GM19395 (cell line): Measurements from ENCODE around the gene KLHL22.
"Not testable (repeated sequence)": the region's sequence is repeated elsewhere in the genome, so short reads cannot be mapped to it uniquely, and the experiment has no call there.

Source experiments
- ATAC-seq: cut with Tn5 transposase; IDR thresholded peaks from one replicate; pipeline ENCODE4 v1.9.1; 2021; ENCODE audit warnings: mild to moderate bottlenecking, moderate library complexity; ENCODE audit not compliant: unreplicated experiment

Gene KLHL22

DNA sequence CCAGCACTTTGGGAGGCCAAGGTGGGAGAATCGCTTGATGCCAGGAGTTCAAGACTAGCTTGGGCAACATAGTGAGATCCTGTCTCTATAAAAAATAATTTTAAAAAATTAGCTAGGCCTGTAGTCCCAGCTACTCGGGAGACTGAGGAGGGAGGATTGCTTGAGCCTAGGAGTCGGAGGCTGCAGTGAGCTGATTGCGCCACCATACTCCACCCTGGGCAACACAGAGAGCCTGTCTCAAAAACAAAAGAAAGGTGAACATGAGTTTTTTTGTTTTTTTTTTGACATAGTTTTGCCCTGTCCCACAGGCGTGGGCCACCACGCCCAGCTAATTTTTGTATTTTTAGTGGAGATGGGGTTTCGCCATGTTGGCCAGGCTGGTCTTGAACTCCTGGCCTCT lies 29.5 kb upstream of the KLHL22 start:
- ATAC-seq: no peak

DNA sequence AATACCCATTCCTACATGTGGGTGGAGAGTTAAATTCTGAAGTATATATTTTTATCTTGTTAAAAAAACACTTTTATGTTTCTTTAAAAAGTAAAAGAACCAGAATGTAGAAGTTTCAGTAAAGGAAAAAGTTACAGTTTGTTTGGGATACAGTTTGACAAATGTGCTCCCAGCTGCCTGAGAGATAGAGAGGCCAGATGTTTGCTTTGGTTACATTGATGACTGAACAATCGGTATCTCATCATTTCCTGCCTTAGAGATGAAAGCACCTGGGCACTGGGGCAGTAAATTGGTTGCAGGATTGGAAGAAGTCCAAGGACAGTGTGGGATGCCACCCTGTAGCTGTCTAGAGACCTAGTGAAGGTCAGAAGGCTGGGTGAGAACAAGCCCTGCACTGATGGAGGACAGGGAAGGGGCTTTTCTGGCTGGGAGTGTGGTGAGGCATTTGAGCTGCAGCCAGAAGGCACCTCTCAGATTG lies 28.4 kb upstream of the KLHL22 start:
- ATAC-seq: no peak

DNA sequence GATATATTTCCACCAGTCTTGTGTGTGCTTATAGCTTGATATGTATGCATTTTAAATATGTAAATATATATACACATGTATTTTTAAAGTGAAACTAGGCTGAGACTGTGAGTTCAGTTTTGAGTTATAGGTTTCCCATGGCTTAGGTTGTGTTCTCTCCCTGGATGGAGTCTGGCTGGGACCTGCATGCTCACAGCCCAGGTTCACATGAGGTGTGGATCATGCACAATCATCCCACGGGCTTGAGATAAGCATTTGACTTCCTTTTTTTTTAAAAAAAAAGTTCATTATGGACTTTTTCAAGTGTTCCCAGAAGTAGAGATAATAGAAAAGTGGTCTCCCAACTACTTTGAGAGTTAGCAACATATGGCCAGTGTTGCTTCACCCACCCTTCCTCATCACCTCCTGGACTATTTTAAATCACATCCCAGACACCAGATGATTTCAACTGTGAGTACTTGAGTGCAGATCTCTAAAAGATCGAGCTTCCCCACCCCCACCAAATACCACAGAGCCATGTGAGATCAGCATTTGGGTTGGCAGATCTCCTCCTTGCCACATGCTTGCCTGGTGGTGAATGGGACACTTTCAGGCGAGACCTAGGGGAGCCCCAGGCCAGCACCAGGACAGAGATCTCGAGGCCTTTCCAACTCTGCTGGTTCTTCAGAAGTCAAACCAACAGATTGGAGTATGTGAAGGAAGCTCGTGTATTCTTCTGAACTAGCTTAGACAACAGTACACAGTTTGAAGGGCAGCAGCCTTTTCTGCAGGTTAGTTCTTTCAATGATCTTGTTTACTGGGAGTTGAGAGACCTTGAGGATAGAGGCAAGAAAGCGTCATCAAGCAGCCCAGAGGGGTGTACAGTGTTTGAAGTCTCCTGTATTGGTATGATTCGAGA lies 27.7 kb upstream of the KLHL22 start:
- no peak for ATAC-seq

GRCh38 chr22:20522134-20523004 lies 26.8 kb upstream of the KLHL22 start:
- no peak for ATAC-seq

DNA sequence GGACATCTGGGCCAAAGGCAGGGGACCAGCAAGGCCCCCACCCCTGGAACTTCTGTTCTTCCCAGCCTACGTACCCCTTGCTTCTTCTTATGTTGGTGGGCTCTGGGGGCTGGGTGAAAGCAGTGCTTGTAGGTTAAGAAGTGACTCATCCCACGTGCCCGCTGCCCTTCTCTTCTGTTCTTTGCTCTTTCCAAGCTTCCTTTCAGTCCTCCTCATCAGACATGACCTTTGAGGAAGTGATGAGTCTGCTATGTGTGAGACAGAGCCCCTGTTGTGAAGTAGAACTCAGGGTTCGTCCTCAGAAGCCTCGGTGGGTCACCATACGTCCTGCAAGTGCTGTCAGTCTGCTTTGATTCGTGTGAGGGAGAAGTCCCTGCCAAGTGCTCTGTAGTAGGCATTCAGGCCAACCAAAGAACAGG lies 24.5 kb upstream of the KLHL22 start:
- no peak for ATAC-seq

DNA sequence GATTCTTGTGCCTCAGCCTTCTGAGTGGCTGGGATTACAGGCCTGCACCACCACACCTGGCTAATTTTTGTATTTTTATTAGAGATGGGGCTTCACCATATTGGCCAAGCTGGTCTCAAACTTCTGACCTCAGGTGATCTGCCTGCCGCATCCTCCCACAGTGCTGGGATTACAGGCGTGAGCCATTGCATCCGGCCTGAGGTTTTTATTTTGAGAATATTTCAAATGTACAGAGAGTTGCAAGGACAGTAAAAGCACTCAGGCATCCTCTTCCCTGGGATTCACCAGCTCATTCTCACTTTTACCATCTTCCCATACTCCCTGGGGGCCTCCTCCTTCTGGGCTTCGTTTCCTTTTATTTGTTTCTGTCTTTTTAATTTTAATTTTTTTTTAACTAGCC lies 24.0 kb upstream of the KLHL22 start:
- ATAC-seq: no peak

- ATAC-seq: no peak
Measured at GRCh38 chr22:20517841-20518592, 22.4 kb upstream of the KLHL22 start.

GRCh38 chr22:20517422-20517821 lies 21.8 kb upstream of the KLHL22 start:
- ATAC-seq: no peak

DNA sequence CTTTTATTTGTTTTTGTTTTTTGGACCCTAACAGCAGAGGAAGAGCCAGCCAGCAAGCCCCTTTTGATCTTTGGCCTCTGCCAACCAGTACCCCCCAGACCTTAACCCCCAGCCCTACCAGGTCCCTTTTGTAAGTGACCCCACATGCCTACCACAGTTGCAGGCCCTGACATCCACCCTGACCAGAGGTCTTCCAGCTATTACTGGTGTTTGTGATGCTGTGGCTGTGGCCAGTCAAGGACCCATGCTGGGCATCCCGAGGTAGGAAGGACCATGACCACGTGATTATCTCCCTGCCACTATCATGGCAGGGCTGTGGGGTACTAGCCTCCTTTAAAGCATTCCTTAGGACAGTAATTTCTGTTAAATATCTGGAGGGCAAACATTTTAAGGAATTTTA lies 20.8 kb upstream of the KLHL22 start:
- ATAC-seq: no peak

GRCh38 chr22:20514658-20515406 lies 19.2 kb upstream of the KLHL22 start:
- no peak for ATAC-seq

DNA sequence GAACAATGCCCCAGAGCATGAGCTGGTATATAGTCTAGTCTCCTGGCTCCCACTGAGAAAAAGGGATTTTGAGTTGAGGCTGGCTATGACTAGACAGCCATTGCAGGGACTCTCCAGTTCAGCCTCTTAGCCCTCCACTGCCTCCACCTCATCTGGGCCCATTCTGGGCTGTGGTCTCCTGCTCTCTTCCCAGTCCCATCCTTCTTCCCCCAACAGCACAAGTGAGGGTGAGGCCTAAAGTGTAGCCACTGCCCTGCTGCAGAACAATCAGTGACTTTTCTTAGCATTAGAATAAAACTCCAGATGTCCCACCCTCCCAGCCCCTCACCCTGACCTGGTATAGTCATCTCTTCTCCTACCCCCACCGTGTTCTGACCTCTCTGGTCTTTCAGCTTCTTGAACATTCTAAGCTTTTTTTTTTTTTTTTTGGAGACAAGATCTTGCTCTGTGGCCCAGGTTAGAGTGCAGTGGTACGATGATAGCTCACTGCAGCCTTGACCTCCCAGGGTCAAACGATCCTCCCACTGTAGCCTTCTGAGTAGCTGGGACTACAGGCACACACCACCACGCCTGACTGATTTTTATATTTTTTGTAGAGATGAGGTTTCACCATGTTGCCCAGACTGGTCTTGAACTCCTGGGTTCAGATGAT lies 16.1 kb upstream of the KLHL22 start:
- no peak for ATAC-seq

GRCh38 chr22:20510811-20511577 lies 15.4 kb upstream of the KLHL22 start:
- ATAC-seq: no peak

DNA sequence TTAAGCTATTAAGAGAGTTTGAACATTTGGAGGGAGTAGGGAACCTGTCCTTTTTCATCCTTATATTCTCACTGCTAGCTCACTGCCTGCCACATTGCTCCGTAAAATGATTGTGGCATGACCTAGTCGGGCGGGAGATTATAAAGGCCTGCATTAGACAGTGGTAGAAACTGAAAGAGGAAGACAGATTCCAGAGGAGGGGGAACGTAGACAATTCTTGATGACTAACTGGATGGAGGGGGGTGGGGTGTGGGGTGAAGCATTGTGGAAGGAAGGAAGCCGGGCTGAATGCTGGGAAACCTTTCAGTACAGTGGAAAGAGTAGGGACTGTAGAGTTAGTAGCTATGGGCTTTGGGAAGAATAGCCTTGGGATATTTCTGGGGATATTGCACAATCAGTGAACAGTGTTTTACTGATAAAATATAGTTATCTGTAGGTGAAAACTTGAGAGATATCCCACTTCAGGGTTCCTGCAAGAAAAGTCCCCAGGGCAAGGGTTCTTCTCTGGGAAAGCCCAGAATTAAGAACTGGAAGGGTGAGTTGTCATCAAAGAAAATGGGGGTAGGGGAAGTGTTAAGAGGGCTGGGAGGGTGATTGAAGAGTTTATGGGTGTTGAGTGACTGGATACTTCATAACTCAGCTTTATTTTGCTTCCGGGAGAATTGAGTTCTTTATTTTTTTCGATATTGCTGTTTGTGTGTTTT lies 13.9 kb upstream of the KLHL22 start:
- ATAC-seq: no peak

GRCh38 chr22:20508815-20509271 lies 13.2 kb upstream of the KLHL22 start:
- ATAC-seq: no peak

GRCh38 chr22:20508067-20508755 lies 12.6 kb upstream of the KLHL22 start:
- ATAC-seq: not testable (repeated sequence)

GRCh38 chr22:20507253-20508066 lies 11.9 kb upstream of the KLHL22 start, which contains the start of gene MED15:
Gene MED15 (plus strand): TSS chr22:20507610. CDS start chr22:20507679, 69 bp downstream.
- ATAC-seq: peak; percentile 68
